Prostate gland (tissue), 2 donors: ENCODE data around the gene WDR12.

Experiments
- CTCF ChIP-seq, 4 experiments: fragments of 200-600 bp in 2 of 4; fragments of 450-650 bp in 2 of 4; sonication (generic) in 2 of 4; IDR thresholded peaks; 1 replicate in 3 of 4; 2 replicates in 1 of 4; pipeline ENCODE4 v1.5.1; 2016 to 2019; ENCODE audit warnings: antibody characterized with exemption in 4 of 4, mild to moderate bottlenecking in 2 of 4, moderate library complexity in 2 of 4
- POLR2A ChIP-seq: fragments of 450-650 bp; IDR thresholded peaks from one replicate; pipeline ENCODE4 v1.6.1; 2016; ENCODE audit warnings: antibody characterized with exemption, mild to moderate bottlenecking
- POLR2AphosphoS5 ChIP-seq: sonication (generic); formaldehyde crosslinking; IDR thresholded peaks from one replicate; pipeline ENCODE4 v1.6.1; 2017; ENCODE audit warnings: antibody characterized with exemption

GRCh38 chr2:202877699-202878098, 33.8 kb downstream of the WDR12 start:
- TF ChIP-seq CTCF (IDR thresholded peaks at IDR 0.05), result no peak
- no peak for TF ChIP-seq POLR2A
- TF ChIP-seq POLR2AphosphoS5, result no peak
